MCF 10A (cell line): ENCODE results near the gene HOXB13. TPM values are rescaled to one million over a fixed set of nuclear protein-coding genes. Genes with fewer than 3 reads are reported as not detected.

Experiments used
- BruUV-seq: library from RNA; stranded (reverse); fragments of 400-500 nt; replicated peaks from 2 replicates; lab custom pipeline; 2021; lab: Mats Ljungman, UMichigan
- CTCF ChIA-PET: fragments of 300-600 bp; sonication (Branson Sonifier 250); formaldehyde crosslinking; extraction: SDS; loops from one replicate; lab custom pipeline; 2021; ENCODE audit warnings: antibody characterized with exemption, inconsistent platforms; lab: Yijun Ruan, JAX
- POLR2A ChIA-PET: fragments of 300-600, 350-650 bp; sonication (Branson Sonifier 250); formaldehyde crosslinking; extraction: SDS; loops from one replicate; lab custom pipeline; 2020; ENCODE audit warnings: antibody characterized with exemption, inconsistent platforms; lab: Yijun Ruan, JAX
- DNase-seq: peaks from one replicate; pipeline ENCODE4 v3.0.0-alpha.2; 2018; ENCODE audit not compliant: unreplicated experiment
- H3K27ac Mint-ChIP-seq: one replicate; pipeline ENCODE4 v1.8.0; 2022; ENCODE audit warnings: mild to moderate bottlenecking, low read depth, mixed read lengths; ENCODE audit not compliant: unreplicated experiment
- H3K27me3 Mint-ChIP-seq: one replicate; pipeline ENCODE4 v1.8.0; 2022; ENCODE audit warnings: mixed read lengths; ENCODE audit not compliant: insufficient read depth, unreplicated experiment
- H3K36me3 Mint-ChIP-seq: one replicate; pipeline ENCODE4 v1.8.0; 2022; ENCODE audit warnings: mild to moderate bottlenecking, moderate library complexity, mixed read lengths; ENCODE audit not compliant: insufficient read depth, unreplicated experiment
- H3K4me1 Mint-ChIP-seq: one replicate; pipeline ENCODE4 v1.8.0; 2022; ENCODE audit warnings: mixed read lengths; ENCODE audit not compliant: insufficient read depth, unreplicated experiment
- H3K4me3 Mint-ChIP-seq: one replicate; pipeline ENCODE4 v1.8.0; 2022; ENCODE audit warnings: mild to moderate bottlenecking, moderate library complexity, mixed read lengths; ENCODE audit not compliant: unreplicated experiment
- H3K9me3 Mint-ChIP-seq: one replicate; pipeline ENCODE4 v1.8.0; 2022; ENCODE audit warnings: mixed read lengths; ENCODE audit not compliant: unreplicated experiment
- CTCF ChIP-seq: fragments of 200-600 bp; IDR thresholded peaks from one replicate; pipeline ENCODE4 v1.8.0; 2022; ENCODE audit warnings: antibody characterized with exemption, mild to moderate bottlenecking; ENCODE audit not compliant: unreplicated experiment
- intact Hi-C: fragments of 100-400 bp; cut with micrococcal nuclease; formaldehyde crosslinking; loops from 2 replicates; pipeline ENCODE4 v1.14.1; 2022
- total RNA-seq: library from RNA; stranded (reverse); gene quantifications from 2 replicates; pipeline ENCODE4 v1.2.3, GENCODE V29; 2022

The HOXB13 gene
- total RNA-seq, 1 experiment from 2014 or later, result not detected

- no peaks in the 10 kb centered on the region for H3K36me3 Mint-ChIP-seq
- no peak overlapping the region for H3K4me3 Mint-ChIP-seq
- CTCF ChIA-PET, result interaction anchor here (0.5 kb wide), 1 partner anchor 43 kb away, joined by 5 read pairs; no protein-coding TSS in a partner anchor
- peaks cover 100% of the 10 kb centered on the region for H3K27me3 Mint-ChIP-seq
- H3K27ac Mint-ChIP-seq, result no peak overlapping the region
- intact Hi-C loops, result no loop called here
- no peak for TF ChIP-seq CTCF
- no peaks in the 10 kb centered on the region for H3K9me3 Mint-ChIP-seq
- POLR2A ChIA-PET, result no interaction called here
- H3K4me1 Mint-ChIP-seq, result no peaks in the 10 kb centered on the region
- BruUV-seq, result no TSS peak
- no peak for DNase-seq
These were observed 18.4 kb upstream of the HOXB13 start for GRCh38 chr17:48746916-48747444.

GRCh38 chr17:48745381-48746275 is 17.1 kb upstream of the HOXB13 start:
- Mint-ChIP-seq H3K27me3 (peaks cover 100% of the 10 kb centered on the region), H3K27ac (no peak overlapping the region)

GRCh38 chr17:48740537-48740936 is 12.0 kb upstream of the HOXB13 start:
- intact Hi-C loops, result no loop called here
- no TSS peak for BruUV-seq
- ChIA-PET POLR2A (interaction anchor here (0.9 kb wide), 1 partner anchor 152 kb away, joined by 3 read pairs; the partner anchor contains the start of gene ATP5MC1), CTCF (no interaction called here)
- no peak for TF ChIP-seq CTCF
- Mint-ChIP-seq H3K36me3 (peaks cover 5% of the 10 kb centered on the region), H3K27ac (no peak overlapping the region), H3K9me3 (no peaks in the 10 kb centered on the region), H3K4me1 (no peaks in the 10 kb centered on the region), H3K27me3 (peaks cover 100% of the 10 kb centered on the region), H3K4me3 (no peak overlapping the region)
- no peak for DNase-seq

More at GRCh38 chr17:48745381-48746275, 17.1 kb upstream of the HOXB13 start:
- no TSS peak for BruUV-seq
- intact Hi-C loops, result no loop called here
- TF ChIP-seq CTCF, result no peak
- POLR2A ChIA-PET, result no interaction called here
- no peak for DNase-seq
- Mint-ChIP-seq H3K4me3 (no peak overlapping the region), H3K4me1 (no peaks in the 10 kb centered on the region), H3K9me3 (no peaks in the 10 kb centered on the region), H3K36me3 (no peaks in the 10 kb centered on the region)
- CTCF ChIA-PET, result interaction anchor here (0.7 to 1.1 kb wide), 4 partner anchors 17 to 75 kb away, joined by 3 to 4 read pairs (median 3); partner anchors contain the start of gene HOXB13

GRCh38 chr17:48738803-48739526 is 10.4 kb upstream of the HOXB13 start:
- peaks cover 5% of the 10 kb centered on the region for H3K36me3 Mint-ChIP-seq
- no peak for DNase-seq
- BruUV-seq, result no TSS peak
- ChIA-PET CTCF (interaction anchor here (0.6 to 2.0 kb wide), 3 partner anchors 15 to 61 kb away, joined by 3 to 10 read pairs (median 3); no protein-coding TSS in a partner anchor), POLR2A (interaction anchor here (0.6 kb wide), 1 partner anchor 19 kb away, joined by 5 read pairs; no protein-coding TSS in a partner anchor)
- H3K9me3 Mint-ChIP-seq, result no peaks in the 10 kb centered on the region
- H3K4me3 Mint-ChIP-seq, result no peak overlapping the region
- no peak for TF ChIP-seq CTCF
- H3K4me1 Mint-ChIP-seq, result no peaks in the 10 kb centered on the region
- peaks cover 100% of the 10 kb centered on the region for H3K27me3 Mint-ChIP-seq
- intact Hi-C loops, result no loop called here
- H3K27ac Mint-ChIP-seq, result no peak overlapping the region
